GM23248 (cell line): ENCODE data around the gene CSH1.
"Not testable (repeated sequence)": the region's sequence is repeated elsewhere in the genome, so short reads cannot be mapped to it uniquely, and the experiment has no call there.

Experiments used
- EZH2 ChIP-seq: fragments of 200-600 bp; sonication (generic); IDR thresholded peaks from 2 replicates; pipeline ENCODE4 v1.6.1; 2018; ENCODE audit warnings: antibody characterized with exemption, mild to moderate bottlenecking; ENCODE audit not compliant: insufficient read depth, poor library complexity, severe bottlenecking
- EZH2phosphoT487 ChIP-seq: fragments of 200-600 bp; sonication (generic); IDR thresholded peaks from 2 replicates; pipeline ENCODE4 v1.6.1; 2018; ENCODE audit warnings: antibody characterized with exemption, moderate library complexity, mild to moderate bottlenecking, low read depth; ENCODE audit not compliant: insufficient read depth

DNA sequence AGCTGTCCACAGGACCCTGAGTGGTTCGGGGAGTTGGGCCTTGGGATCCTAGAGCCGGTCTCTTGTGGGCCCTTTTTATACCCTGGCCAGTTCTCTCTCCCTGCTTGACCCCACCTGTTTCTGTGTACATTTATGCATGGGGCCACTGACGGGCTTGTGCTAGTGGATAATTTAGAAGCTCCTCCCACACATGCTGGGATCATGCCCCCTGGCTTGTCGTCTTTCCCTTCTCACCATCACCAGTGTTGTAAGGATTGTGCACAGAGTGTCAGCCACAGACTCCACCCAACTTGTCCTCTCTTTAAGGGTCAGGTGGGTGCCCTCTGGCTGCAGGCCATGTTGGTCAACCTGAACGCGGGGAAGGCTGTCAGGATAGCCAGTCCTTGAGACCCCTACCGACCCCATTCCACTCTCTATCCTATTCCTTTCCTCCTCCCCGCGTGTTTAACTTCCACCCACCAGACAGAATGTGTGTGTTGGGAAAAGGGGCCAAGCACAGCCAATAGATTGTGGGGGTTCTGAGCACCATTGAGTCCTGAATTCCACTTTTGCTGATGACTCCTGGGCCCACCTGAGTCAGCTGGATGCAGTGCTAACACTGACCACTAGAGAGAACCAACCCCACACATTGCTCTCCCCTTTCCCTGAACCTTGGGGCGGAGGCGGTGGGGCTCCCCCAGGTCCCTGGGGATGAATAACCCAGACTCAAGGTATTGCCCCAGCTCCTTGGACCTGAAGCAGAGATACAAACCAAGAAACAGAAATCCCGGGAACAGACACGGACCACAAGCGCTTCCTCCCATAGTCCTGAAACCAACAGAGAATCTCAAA, at the start of gene CSH1:
- TF ChIP-seq EZH2, EZH2phosphoT487: not testable (repeated sequence)
